Measurements from ENCODE around the gene CRNN. TPM values are rescaled to one million over a fixed set of nuclear protein-coding genes. Genes with fewer than 3 reads are reported as not detected.

The CRNN gene
- total and polyA plus RNA-seq, 3 donors from 2014 or later = 0.16 to 0.43 TPM; not detected in 1

GRCh38 chr1:152436593-152437496 is 22.8 kb upstream of the CRNN start:
- WGBS, 2 donors = 80 to 85% methylated on average over 2 of the region's 2 CpGs
- Histone ChIP-seq H3K27ac (no peak overlapping the region), H3K27me3 (no peaks in the 10 kb centered on the region), H3K36me3 (ENCODE audit: low read depth, missing control alignments) (no peaks in the 10 kb centered on the region), H3K4me1 (no peaks in the 10 kb centered on the region), H3K9me3 (no peaks in the 10 kb centered on the region), H3K4me3 (no peak overlapping the region)
- no peak for TF ChIP-seq POLR2A (IDR thresholded peaks at IDR 0.05)
- TF ChIP-seq CTCF (IDR thresholded peaks at IDR 0.05) = no peak
- intact Hi-C loops (cut with DNase I; ENCODE audit: low total_unique reads) = no loop called here
- no peak for DNase-seq

- TF ChIP-seq CTCF (IDR thresholded peaks at IDR 0.05) (no peak), POLR2A (IDR thresholded peaks at IDR 0.05) (no peak)
- H3K27ac ChIP-seq = no peak overlapping the region
- no peak for DNase-seq
- no peaks in the 10 kb centered on the region for H3K4me1 ChIP-seq
- WGBS, 2 donors = 74 to 79% methylated on average over 3 of the region's 3 CpGs
- no peaks in the 10 kb centered on the region for H3K36me3 ChIP-seq (ENCODE audit: low read depth, missing control alignments)
- no peaks in the 10 kb centered on the region for H3K9me3 ChIP-seq
- no peak overlapping the region for H3K4me3 ChIP-seq
- no peaks in the 10 kb centered on the region for H3K27me3 ChIP-seq
- intact Hi-C loops (cut with DNase I; ENCODE audit: low total_unique reads) = no loop called here
Measured at GRCh38 chr1:152427458-152427857, 13.4 kb upstream of the CRNN start.

GRCh38 chr1:152426731-152427130 is 12.7 kb upstream of the CRNN start:
- Histone ChIP-seq H3K4me1 (no peaks in the 10 kb centered on the region), H3K4me3 (no peak overlapping the region), H3K27me3 (no peaks in the 10 kb centered on the region), H3K27ac (no peak overlapping the region), H3K9me3 (no peaks in the 10 kb centered on the region), H3K36me3 (ENCODE audit: low read depth, missing control alignments) (no peaks in the 10 kb centered on the region)
- no peak for DNase-seq
- TF ChIP-seq CTCF (IDR thresholded peaks at IDR 0.05) = no peak
- TF ChIP-seq POLR2A (IDR thresholded peaks at IDR 0.05) = no peak
- intact Hi-C loops (cut with DNase I; ENCODE audit: low total_unique reads) = no loop called here

GRCh38 chr1:152419917-152420316 is 5.9 kb upstream of the CRNN start:
- TF ChIP-seq CTCF (IDR thresholded peaks at IDR 0.05) = no peak
- no peak for TF ChIP-seq POLR2A (IDR thresholded peaks at IDR 0.05)
- WGBS, 2 donors = 52 to 60% methylated on average over 1 of the region's 1 CpG
- Histone ChIP-seq H3K4me1 (no peaks in the 10 kb centered on the region), H3K9me3 (no peaks in the 10 kb centered on the region), H3K36me3 (ENCODE audit: low read depth, missing control alignments) (no peaks in the 10 kb centered on the region), H3K27ac (no peak overlapping the region), H3K27me3 (no peaks in the 10 kb centered on the region), H3K4me3 (no peak overlapping the region)
- intact Hi-C loops (cut with DNase I; ENCODE audit: low total_unique reads) = no loop called here
- DNase-seq = no peak
